HG03108 (cell line): ENCODE results near the gene TIAM1.

Source experiments
- ATAC-seq: cut with Tn5 transposase; IDR thresholded peaks from one replicate; pipeline ENCODE4 v1.9.1; 2021; ENCODE audit warnings: moderate library complexity; ENCODE audit not compliant: unreplicated experiment

Gene TIAM1

GRCh38 chr21:31290765-31291164, 53.3 kb downstream of the TIAM1 start:
- no peak for ATAC-seq

- ATAC-seq, result no peak
Observed at GRCh38 chr21:31289702-31290101, 54.4 kb downstream of the TIAM1 start.

- ATAC-seq, result no peak
Observed at GRCh38 chr21:31288191-31288590, 55.9 kb downstream of the TIAM1 start.

GRCh38 chr21:31287201-31287600, 56.9 kb downstream of the TIAM1 start:
- no peak for ATAC-seq

GRCh38 chr21:31286621-31287020, 57.4 kb downstream of the TIAM1 start:
- no peak for ATAC-seq

GRCh38 chr21:31284797-31285397, 59.2 kb downstream of the TIAM1 start:
- ATAC-seq, result no peak

- ATAC-seq, result no peak
Observed at GRCh38 chr21:31283025-31283424, 61.0 kb downstream of the TIAM1 start.

- ATAC-seq, result no peak
Observed at GRCh38 chr21:31282095-31282709, 61.9 kb downstream of the TIAM1 start.

- no peak for ATAC-seq
Observed at GRCh38 chr21:31281561-31281960, 62.5 kb downstream of the TIAM1 start.

- ATAC-seq, result no peak
Observed at GRCh38 chr21:31279986-31280385, 64.1 kb downstream of the TIAM1 start.

GRCh38 chr21:31279214-31279613, 64.8 kb downstream of the TIAM1 start:
- ATAC-seq, result no peak

- ATAC-seq, result no peak
Observed at GRCh38 chr21:31278511-31279130, 65.4 kb downstream of the TIAM1 start.

GRCh38 chr21:31276663-31277062, 67.4 kb downstream of the TIAM1 start:
- ATAC-seq, result no peak

GRCh38 chr21:31275901-31276300, 68.2 kb downstream of the TIAM1 start:
- ATAC-seq, result no peak

- no peak for ATAC-seq
Observed at GRCh38 chr21:31273278-31273677, 70.8 kb downstream of the TIAM1 start.

GRCh38 chr21:31268090-31268489, 76.0 kb downstream of the TIAM1 start:
- no peak for ATAC-seq

- ATAC-seq, result no peak
Observed at GRCh38 chr21:31267644-31268043, 76.4 kb downstream of the TIAM1 start.

- ATAC-seq, result no peak
Observed at GRCh38 chr21:31266241-31266640, 77.8 kb downstream of the TIAM1 start.

- ATAC-seq, result no peak
Observed at GRCh38 chr21:31265366-31266013, 78.6 kb downstream of the TIAM1 start.

GRCh38 chr21:31264574-31264973, 79.5 kb downstream of the TIAM1 start:
- no peak for ATAC-seq

GRCh38 chr21:31262728-31263127, 81.3 kb downstream of the TIAM1 start:
- ATAC-seq, result no peak

GRCh38 chr21:31261759-31262158, 82.3 kb downstream of the TIAM1 start:
- no peak for ATAC-seq
